RPMI7951 (cell line): ENCODE results near the gene EEF1G. TPM values are rescaled to one million over a fixed set of nuclear protein-coding genes. Genes with fewer than 3 reads are reported as not detected.
A peak's percentile ranks its signal among the peaks of the same experiment; 100 is the strongest.
"Not testable (repeated sequence)": the region's sequence is repeated elsewhere in the genome, so short reads cannot be mapped to it uniquely, and the experiment has no call there.

Source experiments
- DNase-seq: peaks from one replicate; pipeline ENCODE4 v3.0.0-alpha.2; 2012; ENCODE audit warnings: low read depth
- total RNA-seq: library from RNA; depleted of rRNA; stranded (reverse); fragments of >200 nt; shearing (Covaris generic); gene quantifications from 2 replicates; pipeline ENCODE4 v1.2.3, GENCODE V29; 2014

The EEF1G gene
- total RNA-seq, 1 experiment from 2014 or later = 841 TPM

- no peak for DNase-seq
Measured at GRCh38 chr11:62603072-62603408, 29.3 kb upstream of the EEF1G start.

GRCh38 chr11:62602141-62603071 is 28.7 kb upstream of the EEF1G start:
- DNase-seq = peak; percentile 80

- DNase-seq = peak; percentile 96
Measured at GRCh38 chr11:62601372-62602140, 27.9 kb upstream of the EEF1G start, which contains the start of gene MTA2. Gene MTA2, minus strand, starts transcription at chr11:62601865. Its CDS starts 415 bp downstream, at chr11:62601450.

GRCh38 chr11:62601122-62601371 is 27.4 kb upstream of the EEF1G start:
- peak; percentile 40 for DNase-seq

GRCh38 chr11:62600367-62601121 is 26.9 kb upstream of the EEF1G start:
- DNase-seq = no peak

GRCh38 chr11:62599901-62600300 is 26.2 kb upstream of the EEF1G start:
- DNase-seq = no peak

GRCh38 chr11:62599069-62599696 is 25.5 kb upstream of the EEF1G start:
- peak; percentile 95 for DNase-seq

GRCh38 chr11:62595124-62595523 is 21.4 kb upstream of the EEF1G start:
- DNase-seq = no peak

- peak; percentile 75 for DNase-seq
Measured at GRCh38 chr11:62593434-62594044, 19.8 kb upstream of the EEF1G start.

GRCh38 chr11:62592989-62593421 is 19.3 kb upstream of the EEF1G start:
- DNase-seq = no peak

GRCh38 chr11:62592146-62592815 is 18.6 kb upstream of the EEF1G start:
- no peak for DNase-seq

- DNase-seq = peak; percentile 100
Measured at GRCh38 chr11:62591448-62592145, 17.9 kb upstream of the EEF1G start, which contains the start of gene TUT1. Gene TUT1, minus strand, starts transcription at chr11:62591523. Its CDS starts 38 bp downstream, at chr11:62591485.

- peak; percentile 23 for DNase-seq
Measured at GRCh38 chr11:62588966-62589637, 15.4 kb upstream of the EEF1G start.

- DNase-seq = not testable (repeated sequence)
Measured at GRCh38 chr11:62585356-62585755, 11.7 kb upstream of the EEF1G start.

GRCh38 chr11:62581735-62582134 is 8.0 kb upstream of the EEF1G start:
- not testable (repeated sequence) for DNase-seq

- DNase-seq = no peak
Measured at GRCh38 chr11:62580959-62581715, 7.4 kb upstream of the EEF1G start.

GRCh38 chr11:62579252-62579651 is 5.6 kb upstream of the EEF1G start:
- DNase-seq = no peak

GRCh38 chr11:62578541-62578940 is 4.8 kb upstream of the EEF1G start:
- DNase-seq = no peak
